ENCODE results near the gene ZNF467.

GRCh38 chr7:149719912-149720335 is 53.5 kb downstream of the ZNF467 start:
- TF ChIP-seq CTCF (IDR thresholded peaks at IDR 0.05) (no peak), POLR2AphosphoS5 (IDR thresholded peaks at IDR 0.05) (no peak), POLR2A (IDR thresholded peaks at IDR 0.05) (no peak)
